K562 (cell line): Measurements from ENCODE around the gene HSD17B13. TPM values are rescaled to one million over a fixed set of nuclear protein-coding genes. Genes with fewer than 3 reads are reported as not detected.
A peak's percentile ranks its signal among the peaks of the same experiment; 100 is the strongest.

ENCODE experiments used
- ATAC-seq: fragments of 200-7000 bp; cut with Tn5 transposase; 3 replicates; pipeline ENCODE4 v1.9.1; 2020; ENCODE audit warnings: moderate library complexity
- BruUV-seq: library from RNA; stranded (reverse); fragments of 400-500 nt; replicated peaks from 2 replicates; lab custom pipeline; 2021; lab: Mats Ljungman, UMichigan
- CTCF ChIA-PET: fragments of 300-600 bp; formaldehyde crosslinking; extraction: SDS; loops from one replicate; lab custom pipeline; 2021; ENCODE audit warnings: low intra/inter-chr PET ratio; lab: Yijun Ruan, JAX
- POLR2A ChIA-PET: fragments of 300-600, 350-650 bp; sonication (Branson Sonifier 250); formaldehyde crosslinking; extraction: SDS; loops from one replicate; lab custom pipeline; 2021; ENCODE audit warnings: antibody characterized with exemption, inconsistent platforms; lab: Yijun Ruan, JAX
- DNase-seq, 4 experiments: peaks; one replicate each; pipeline versions ENCODE4 v3.0.0 to v3.0.0-alpha.2; 2011 to 2018; ENCODE audit warnings: low spot score in 3 of 4, mixed read lengths in 3 of 4; ENCODE audit errors: extremely low read depth in 1 of 4
- FAIRE-seq: peaks from 2 replicates; lab custom pipeline; 2011; peaks lifted over from hg19 to GRCh38; lab: Jason Lieb, UNC
- H2AFZ ChIP-seq: 2 replicates; pipeline ENCODE4 v1.6.0; 2011; ENCODE audit warnings: low read depth, low read length, control low read depth, inconsistent platforms
- H3K27ac ChIP-seq: fragments of 200-600 bp; 3 replicates; pipeline ENCODE4 v1.8.0; 2011; ENCODE audit warnings: low read depth, mild to moderate bottlenecking, control low read depth, inconsistent platforms, low read length, moderate library complexity, mixed read lengths; ENCODE audit errors: extremely low read depth
- H3K27me3 ChIP-seq, 2 experiments: fragments of 300-600 bp in 1 of 2; 2 replicates in 1 of 2; 3 replicates in 1 of 2; pipeline versions ENCODE4 v1.6.0 to v1.8.0; 2011; ENCODE audit warnings: inconsistent platforms in 2 of 2, low read length in 2 of 2, mild to moderate bottlenecking in 1 of 2, mixed read lengths in 1 of 2, moderate library complexity in 1 of 2; ENCODE audit not compliant: control insufficient read depth in 2 of 2, insufficient read depth in 2 of 2
- H3K36me3 ChIP-seq: fragments of 300-600 bp; 3 replicates; pipeline ENCODE4 v1.8.0; 2011; ENCODE audit warnings: mild to moderate bottlenecking, low read length, inconsistent platforms; ENCODE audit not compliant: control insufficient read depth, insufficient read depth
- H3K4me1 ChIP-seq, 2 experiments: fragments of 200-600 bp in 1 of 2; replicated peaks in 1 of 2; 2 replicates in 1 of 2; 3 replicates in 1 of 2; pipeline versions ENCODE4 v1.5.1 to v1.8.0; 2011; ENCODE audit warnings: inconsistent platforms in 2 of 2, low read length in 2 of 2, mild to moderate bottlenecking in 1 of 2, mixed read lengths in 1 of 2, moderate library complexity in 1 of 2; ENCODE audit not compliant: control insufficient read depth in 2 of 2, insufficient read depth in 2 of 2
- H3K4me2 ChIP-seq: 2 replicates; pipeline ENCODE4 v1.6.1; 2011; ENCODE audit warnings: low read length, control low read depth, inconsistent platforms, mixed read lengths; ENCODE audit not compliant: insufficient read depth
- H3K4me3 ChIP-seq: fragments of 200-600 bp; sonication (generic), shearing (Covaris generic); 2 replicates; pipeline ENCODE4 v1.5.1; 2016; ENCODE audit warnings: control low read depth, inconsistent platforms
- H3K79me2 ChIP-seq: fragments of 200-600 bp; 3 replicates; pipeline ENCODE4 v1.8.0; 2011; ENCODE audit warnings: low read length, inconsistent platforms; ENCODE audit not compliant: control insufficient read depth, insufficient read depth
- H3K9ac ChIP-seq, 2 experiments: 2 replicates each; pipeline versions ENCODE4 v1.6.0 to v1.6.1; 2011; ENCODE audit warnings: low read depth in 2 of 2, low read length in 2 of 2, control low read depth in 1 of 2, inconsistent platforms in 1 of 2, mild to moderate bottlenecking in 1 of 2, mixed read lengths in 1 of 2; ENCODE audit not compliant: insufficient read depth in 1 of 2
- H3K9me1 ChIP-seq: one replicate; pipeline ENCODE4 v1.6.0; 2011; ENCODE audit warnings: inconsistent platforms, mild to moderate bottlenecking, low read length, moderate library complexity; ENCODE audit not compliant: control insufficient read depth, insufficient read depth
- H3K9me3 ChIP-seq: replicated peaks from 2 replicates; pipeline ENCODE4 v1.5.1; 2011; ENCODE audit warnings: low read depth, low read length, inconsistent platforms; ENCODE audit not compliant: control insufficient read depth, insufficient read depth
- H4K20me1 ChIP-seq: replicated peaks from 2 replicates; pipeline ENCODE4 v1.6.1; 2011; ENCODE audit warnings: low read length, inconsistent platforms, mixed read lengths; ENCODE audit not compliant: control insufficient read depth, insufficient read depth
- CTCF ChIP-seq, 3 experiments: IDR thresholded peaks in 2 of 3; conservative IDR thresholded peaks in 1 of 3; 2 replicates each; pipeline ENCODE4 v1.5.1; 2011 to 2012; ENCODE audit warnings: low read length in 3 of 3, mild to moderate bottlenecking in 3 of 3, control low read depth in 2 of 3, improper control_type of control experiment in 1 of 3, inconsistent platforms in 1 of 3, low read depth in 1 of 3, mixed read lengths in 1 of 3, moderate library complexity in 1 of 3; ENCODE audit not compliant: insufficient read depth in 2 of 3
- E2F6 ChIP-seq, 2 experiments: IDR thresholded peaks; 2 replicates each; pipeline ENCODE4 v1.6.1; 2011; ENCODE audit warnings: borderline replicate concordance in 1 of 2, control low read depth in 1 of 2, low read depth in 1 of 2, low read length in 1 of 2, mild to moderate bottlenecking in 1 of 2, mixed read lengths in 1 of 2, moderate library complexity in 1 of 2; ENCODE audit not compliant: insufficient read depth in 1 of 2, insufficient read length in 1 of 2, poor library complexity in 1 of 2, severe bottlenecking in 1 of 2; ENCODE audit errors: extremely low read depth in 1 of 2
- HSF4 ChIP-seq: fragments of 250-450 bp; sonication (Bioruptor Pico); IDR thresholded peaks from 2 replicates; pipeline ENCODE4 v2.1.2; 2022; ENCODE audit warnings: mild to moderate bottlenecking, moderate library complexity, borderline replicate concordance
- POLR2B ChIP-seq: fragments of 450-650 bp; IDR thresholded peaks from 2 replicates; pipeline ENCODE4 v1.6.1; 2018; ENCODE audit warnings: low read depth; ENCODE audit not compliant: partially characterized antibody
- RBM39 ChIP-seq: fragments of 200-400 bp; formaldehyde crosslinking; optimal IDR thresholded peaks from 2 replicates; pipeline ENCODE3; 2018; ENCODE audit warnings: low read depth, low read length
- WGBS: fragments of 100-300 bp; shearing (Covaris generic); methylation state at CpG from one replicate; pipeline ENCODE4 v1.1.6; 2016; ENCODE audit warnings: low coverage, mixed read lengths; ENCODE audit not compliant: insufficient coverage; ENCODE audit errors: missing lambda C conversion rate; 5-methylcytosine and 5-hydroxymethylcytosine counted together
- in situ Hi-C: fragments of 300-500 bp; cut with MboI; formaldehyde crosslinking; loops from 4 replicates; pipeline ENCODE4 v1.15.0; 2018; ENCODE audit warnings: inconsistent platforms, mixed read lengths
- intact Hi-C: fragments of 100-400 bp; cut with micrococcal nuclease; formaldehyde crosslinking; loops from 2 replicates; pipeline ENCODE4 v1.14.2; 2022
- polyA plus RNA-seq, 8 experiments: library from polyadenylated mRNA; depleted of rRNA in 4 of 8; stranded (reverse) in 5 of 8; unstranded in 3 of 8; fragments of >200 nt; fragmentation: Nextera tagmentation in 2 of 8; fragmentation: Illumina TruSeq in 1 of 8; extraction: Ambion mirVana in 2 of 8; extraction: Trizol in 1 of 8; gene quantifications; 2 replicates each; pipeline versions ENCODE4 v1.2.1 to v1.2.3, GENCODE V29; 2011 to 2014; ENCODE audit warnings: inconsistent platforms in 1 of 8, missing spikeins in 1 of 8
- total RNA-seq, 7 experiments: library from RNA; depleted of rRNA in 6 of 7; stranded (reverse); fragments of >200 nt in 6 of 7; fragmentation: Illumina TruSeq in 2 of 7; extraction: Trizol in 2 of 7; gene quantifications; 2 replicates each; pipeline versions ENCODE4 v1.2.1 to v1.2.3, GENCODE V29; 2011 to 2021; ENCODE audit warnings: low replicate concordance in 1 of 7
- TF ChIP-seq, protein P1 (sequence below): fragments of 450-650 bp; conservative IDR thresholded peaks from 2 replicates; pipeline ENCODE4 v1.6.1; 2016; ENCODE audit warnings: missing genetic modification characterization, low read depth, mild to moderate bottlenecking, missing compliant biosample characterization, moderate library complexity
- TF ChIP-seq, protein P2 (sequence below): fragments of 250-450 bp; sonication (Bioruptor Pico); IDR thresholded peaks from 2 replicates; pipeline ENCODE4 v1.4.0; 2020

HSD17B13 gene
- total and polyA plus RNA-seq, 9 of the 15 experiments (the other 6 are each of a cell fraction or from before 2014, with no cell fraction given) = 0.05 to 0.36 (median 0.29) TPM

DNA sequence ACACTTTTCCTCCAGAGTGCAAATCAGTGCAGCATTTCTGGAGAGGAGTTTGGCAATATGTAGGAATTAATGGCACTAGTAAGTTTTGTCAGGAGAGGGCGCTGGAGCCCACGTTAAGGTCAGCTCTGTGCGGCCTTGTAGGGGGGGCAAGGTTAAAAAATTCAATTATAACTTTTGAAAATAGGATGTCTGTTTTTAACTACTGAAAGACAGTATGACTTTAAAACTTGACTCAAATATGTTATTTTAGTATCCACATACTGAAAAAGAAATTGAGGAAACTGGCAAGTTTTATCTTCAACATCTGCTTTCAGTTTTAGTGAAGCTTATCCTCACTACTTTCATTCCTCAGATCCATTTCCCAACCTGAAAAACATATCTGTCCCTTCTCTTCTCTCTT, 30.9 kb upstream of the HSD17B13 start:
- ATAC-seq = no peak
- CTCF ChIA-PET = no interaction called here
- in situ Hi-C loops = no loop called here
- no peak overlapping the region for H3K4me2 ChIP-seq
- H3K27me3 ChIP-seq = no peaks in the 10 kb centered on the region
- TF ChIP-seq CTCF (IDR thresholded peaks at IDR 0.05 in 2 of 3, conservative IDR thresholded peaks at IDR 0.05 in 1 of 3; ENCODE audit: insufficient read depth in 2 of 3, low read depth in 1 of 3, low read length in 3 of 3) (peak; percentile 19 to 33 (median 32); a peak in 3 of 6 replicates), POLR2B (no peak)
- TF ChIP-seq, all 486 proteins: peak for 1
- intact Hi-C loops = no loop called here
- WGBS = 94% methylated on average over 3 of the region's 3 CpGs
- Histone ChIP-seq H2AFZ (no peak overlapping the region), H3K4me1 (no peaks in the 10 kb centered on the region), H3K9me1 (no peaks in the 10 kb centered on the region), H3K79me2 (no peaks in the 10 kb centered on the region), H3K9me3 (peaks cover 10% of the 10 kb centered on the region), H3K4me3 (no peak overlapping the region), H3K36me3 (peaks cover 49% of the 10 kb centered on the region), H3K27ac (no peak overlapping the region), H3K9ac (no peak overlapping the region), H4K20me1 (no peaks in the 10 kb centered on the region)
- FAIRE-seq = peak; percentile 60
- DNase-seq = peak in 3 of 4 experiments; percentile 16 to 23 (median 16)
- BruUV-seq = no TSS peak
- POLR2A ChIA-PET = no interaction called here

DNA sequence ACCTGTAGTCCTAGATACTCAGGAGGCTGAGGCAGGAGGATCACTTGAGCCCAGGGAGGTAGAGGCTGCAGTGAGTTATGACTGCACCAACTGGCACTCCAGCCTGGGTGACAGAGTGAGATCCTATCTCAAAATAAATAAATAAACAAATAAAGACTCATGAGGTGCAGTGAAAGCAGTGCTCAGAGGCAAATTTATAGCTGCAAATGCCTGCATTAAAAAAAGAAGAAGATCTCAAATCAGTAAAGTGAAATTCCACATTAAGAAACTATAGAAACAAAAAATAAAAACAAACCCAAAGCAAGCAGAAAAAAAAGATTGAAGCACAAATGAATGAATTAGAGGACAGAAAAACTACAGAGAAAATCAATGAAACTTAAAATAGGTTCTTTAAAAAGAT, 22.5 kb upstream of the HSD17B13 start:
- Histone ChIP-seq H3K9ac (no peak overlapping the region), H3K36me3 (peaks cover 28% of the 10 kb centered on the region; the same call in 2 of the 3 replicates), H3K27me3 (no peaks in the 10 kb centered on the region), H3K4me1 (no peaks in the 10 kb centered on the region), H4K20me1 (no peaks in the 10 kb centered on the region), H2AFZ (no peak overlapping the region), H3K4me2 (no peak overlapping the region), H3K9me3 (no peaks in the 10 kb centered on the region), H3K79me2 (no peaks in the 10 kb centered on the region), H3K9me1 (no peaks in the 10 kb centered on the region), H3K4me3 (no peak overlapping the region), H3K27ac (no peak overlapping the region)
- intact Hi-C loops (no loop called here), in situ Hi-C loops (no loop called here)
- BruUV-seq = no TSS peak
- TF ChIP-seq, protein P1, sequence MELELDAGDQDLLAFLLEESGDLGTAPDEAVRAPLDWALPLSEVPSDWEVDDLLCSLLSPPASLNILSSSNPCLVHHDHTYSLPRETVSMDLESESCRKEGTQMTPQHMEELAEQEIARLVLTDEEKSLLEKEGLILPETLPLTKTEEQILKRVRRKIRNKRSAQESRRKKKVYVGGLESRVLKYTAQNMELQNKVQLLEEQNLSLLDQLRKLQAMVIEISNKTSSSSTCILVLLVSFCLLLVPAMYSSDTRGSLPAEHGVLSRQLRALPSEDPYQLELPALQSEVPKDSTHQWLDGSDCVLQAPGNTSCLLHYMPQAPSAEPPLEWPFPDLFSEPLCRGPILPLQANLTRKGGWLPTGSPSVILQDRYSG = no peak
- TF ChIP-seq E2F6 (IDR thresholded peaks at IDR 0.05; ENCODE audit: borderline replicate concordance in 1 of 2, extremely low read depth in 1 of 2, insufficient read depth in 1 of 2, insufficient read length in 1 of 2, low read depth in 1 of 2, low read length in 1 of 2, poor library complexity in 1 of 2, severe bottlenecking in 1 of 2) (no peak), RBM39 (no peak), HSF4 (CRISPR knock-in tag) (no peak)
- TF ChIP-seq, protein P2, sequence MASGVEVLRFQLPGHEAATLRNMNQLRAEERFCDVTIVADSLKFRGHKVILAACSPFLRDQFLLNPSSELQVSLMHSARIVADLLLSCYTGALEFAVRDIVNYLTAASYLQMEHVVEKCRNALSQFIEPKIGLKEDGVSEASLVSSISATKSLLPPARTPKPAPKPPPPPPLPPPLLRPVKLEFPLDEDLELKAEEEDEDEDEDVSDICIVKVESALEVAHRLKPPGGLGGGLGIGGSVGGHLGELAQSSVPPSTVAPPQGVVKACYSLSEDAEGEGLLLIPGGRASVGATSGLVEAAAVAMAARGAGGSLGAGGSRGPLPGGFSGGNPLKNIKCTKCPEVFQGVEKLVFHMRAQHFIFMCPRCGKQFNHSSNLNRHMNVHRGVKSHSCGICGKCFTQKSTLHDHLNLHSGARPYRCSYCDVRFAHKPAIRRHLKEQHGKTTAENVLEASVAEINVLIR = no peak
- ChIA-PET CTCF (no interaction called here), POLR2A (no interaction called here)
- ATAC-seq = no peak
- no peak for FAIRE-seq
- no peak for DNase-seq
